Keratinocyte (primary cell): ENCODE measurements around the gene NOLC1.

Experiments used
- CTCF ChIP-seq, 3 experiments: IDR thresholded peaks in 1 of 3; conservative IDR thresholded peaks in 1 of 3; optimal IDR thresholded peaks in 1 of 3; 2 replicates in 2 of 3; 3 replicates in 1 of 3; pipeline versions ENCODE3 to v1.5.1; 2011; ENCODE audit warnings: low read length in 3 of 3, mild to moderate bottlenecking in 3 of 3, moderate library complexity in 2 of 3, control low read depth in 1 of 3, inconsistent platforms in 1 of 3; ENCODE audit not compliant: insufficient read depth in 2 of 3; ENCODE audit errors: extremely low read depth in 1 of 3
- EZH2 ChIP-seq: IDR thresholded peaks from one replicate; pipeline ENCODE4 v1.6.1; 2012; ENCODE audit warnings: inconsistent platforms, mild to moderate bottlenecking, low read length, moderate library complexity

DNA sequence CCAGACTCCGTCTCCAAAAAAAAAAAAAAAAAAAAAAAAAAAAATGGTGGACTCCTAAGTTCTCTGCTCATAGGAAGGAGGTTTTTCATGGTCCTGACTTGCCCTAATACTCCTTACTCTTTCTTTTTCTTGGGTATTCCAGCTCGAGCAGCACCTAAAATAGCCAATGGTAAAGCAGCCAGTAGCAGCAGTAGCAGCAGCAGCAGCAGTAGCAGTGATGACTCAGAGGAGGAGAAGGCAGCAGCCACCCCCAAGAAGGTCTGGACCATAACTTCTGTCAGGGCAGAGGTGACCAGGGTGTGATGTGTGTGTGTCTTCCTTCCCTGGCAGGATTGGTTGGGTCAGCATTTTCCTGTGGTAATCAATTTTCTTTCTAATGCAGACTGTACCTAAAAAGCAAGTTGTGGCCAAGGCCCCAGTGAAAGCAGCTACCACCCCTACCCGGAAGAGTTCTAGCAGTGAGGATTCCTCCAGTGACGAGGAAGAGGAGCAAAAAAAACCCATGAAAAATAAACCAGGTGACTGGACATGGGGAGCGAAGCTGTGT lies 6.9 kb downstream of the NOLC1 start:
- TF ChIP-seq EZH2 (no peak), CTCF (optimal IDR thresholded peaks at IDR 0.05 in 1 of 3, IDR thresholded peaks at IDR 0.05 in 1 of 3, conservative IDR thresholded peaks at IDR 0.05 in 1 of 3; ENCODE audit: extremely low read depth in 1 of 3, insufficient read depth in 2 of 3, low read length in 3 of 3) (no peak)
